ENCODE measurements around the gene LETM1. TPM values are rescaled to one million over a fixed set of nuclear protein-coding genes. Genes with fewer than 3 reads are reported as not detected.

LETM1 gene
- total and polyA plus RNA-seq, 2 of the 13 experiments (the other 11 are each of a cell fraction or from before 2014, with no cell fraction given), result 9.7 to 41.6 TPM

GRCh38 chr4:1863297-1864033 lies 7.5 kb upstream of the LETM1 start (continued):
- TF ChIP-seq FUBP1 (CRISPR knock-in tag; IDR thresholded peaks at IDR 0.05; ENCODE audit: borderline replicate concordance) (no peak), ZNF709 (CRISPR knock-in tag; IDR thresholded peaks at IDR 0.05) (no peak), ZNF891 (CRISPR knock-in tag; IDR thresholded peaks at IDR 0.05) (no peak), ZNF816 (CRISPR knock-in tag; IDR thresholded peaks at IDR 0.05; ENCODE audit: borderline replicate concordance) (no peak), CENPBD1 (CRISPR knock-in tag; IDR thresholded peaks at IDR 0.05; ENCODE audit: borderline replicate concordance, low read depth) (no peak), NBN (conservative IDR thresholded peaks at IDR 0.05) (no peak), MED13 (CRISPR knock-in tag; IDR thresholded peaks at IDR 0.05) (no peak), ZNF703 (CRISPR knock-in tag; IDR thresholded peaks at IDR 0.05; ENCODE audit: borderline replicate concordance) (no peak), ZNF878 (CRISPR knock-in tag; IDR thresholded peaks at IDR 0.05) (0 out of 2 replicates have a peak, but pooled peaks have one; percentile 46), MAFK (conservative IDR thresholded peaks at IDR 0.05 in 1 of 2, IDR thresholded peaks at IDR 0.05 in 1 of 2; ENCODE audit: low read length in 2 of 2) (no peak), ZBTB2 (CRISPR knock-in tag; IDR thresholded peaks at IDR 0.05; ENCODE audit: low read depth) (no peak), NFE2L1 (CRISPR knock-in tag; IDR thresholded peaks at IDR 0.05; ENCODE audit: borderline replicate concordance) (no peak), ZFP36 (IDR thresholded peaks at IDR 0.05; ENCODE audit: borderline replicate concordance, low read depth, low read length, partially characterized antibody) (no peak), TBX3 (IDR thresholded peaks at IDR 0.05; ENCODE audit: borderline replicate concordance) (no peak), RARG (CRISPR knock-in tag; IDR thresholded peaks at IDR 0.05; ENCODE audit: low read depth) (no peak), ZNF615 (CRISPR knock-in tag; IDR thresholded peaks at IDR 0.05; ENCODE audit: borderline replicate concordance) (no peak), MBNL3 (CRISPR knock-in tag; conservative IDR thresholded peaks at IDR 0.05) (no peak), HNRNPLL (IDR thresholded peaks at IDR 0.05; ENCODE audit: low read depth, low read length, poor library complexity, severe bottlenecking) (no peak), GZF1 (CRISPR knock-in tag; IDR thresholded peaks at IDR 0.05) (no peak), ZNF614 (CRISPR knock-in tag; IDR thresholded peaks at IDR 0.05; ENCODE audit: borderline replicate concordance) (no peak), ZNF136 (CRISPR knock-in tag; IDR thresholded peaks at IDR 0.05; ENCODE audit: low read depth) (no peak)
- TF ChIP-seq, protein P1, sequence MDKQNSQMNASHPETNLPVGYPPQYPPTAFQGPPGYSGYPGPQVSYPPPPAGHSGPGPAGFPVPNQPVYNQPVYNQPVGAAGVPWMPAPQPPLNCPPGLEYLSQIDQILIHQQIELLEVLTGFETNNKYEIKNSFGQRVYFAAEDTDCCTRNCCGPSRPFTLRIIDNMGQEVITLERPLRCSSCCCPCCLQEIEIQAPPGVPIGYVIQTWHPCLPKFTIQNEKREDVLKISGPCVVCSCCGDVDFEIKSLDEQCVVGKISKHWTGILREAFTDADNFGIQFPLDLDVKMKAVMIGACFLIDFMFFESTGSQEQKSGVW (CRISPR knock-in tag; IDR thresholded peaks at IDR 0.05; ENCODE audit: borderline replicate concordance), result no peak
- TF ChIP-seq, protein P2, sequence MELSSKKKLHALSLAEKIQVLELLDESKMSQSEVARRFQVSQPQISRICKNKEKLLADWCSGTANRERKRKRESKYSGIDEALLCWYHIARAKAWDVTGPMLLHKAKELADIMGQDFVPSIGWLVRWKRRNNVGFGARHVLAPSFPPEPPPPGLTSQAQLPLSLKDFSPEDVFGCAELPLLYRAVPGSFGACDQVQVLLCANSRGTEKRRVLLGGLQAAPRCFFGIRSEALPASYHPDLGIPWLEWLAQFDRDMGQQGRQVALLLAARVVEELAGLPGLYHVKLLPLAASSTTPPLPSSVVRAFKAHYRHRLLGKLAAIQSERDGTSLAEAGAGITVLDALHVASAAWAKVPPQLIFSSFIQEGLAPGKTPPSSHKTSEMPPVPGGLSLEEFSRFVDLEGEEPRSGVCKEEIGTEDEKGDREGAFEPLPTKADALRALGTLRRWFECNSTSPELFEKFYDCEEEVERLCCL (CRISPR knock-in tag; IDR thresholded peaks at IDR 0.05; ENCODE audit: borderline replicate concordance), result no peak
